ENCODE results near the gene SIAH1. TPM values are rescaled to one million over a fixed set of nuclear protein-coding genes. Genes with fewer than 3 reads are reported as not detected.
A peak's percentile ranks its signal among the peaks of the same experiment; 100 is the strongest.

Gene SIAH1
- total and polyA plus RNA-seq, 10 of the 15 experiments (the other 5 are each of a cell fraction or from before 2014, with no cell fraction given): 5.1 to 21.1 (median 13.9) TPM

DNA sequence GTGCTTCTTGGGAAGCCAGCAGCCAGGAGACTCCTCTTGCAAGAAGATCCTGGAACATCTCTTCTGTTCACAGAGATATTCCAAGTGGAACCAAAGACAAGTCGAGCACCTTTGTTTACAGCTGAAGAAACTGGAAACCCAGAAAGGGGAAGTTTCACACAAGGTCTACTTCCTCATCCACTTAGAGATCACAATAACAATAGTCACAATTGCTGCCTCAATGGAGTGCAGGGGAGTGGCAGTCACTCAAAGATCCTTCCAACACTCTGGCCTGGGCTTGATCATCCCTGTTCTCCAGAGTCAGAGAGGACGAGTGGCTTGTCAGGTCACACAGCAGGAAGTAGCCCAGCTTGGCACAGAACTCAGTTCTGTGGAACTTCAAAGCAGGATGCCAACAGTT lies 46.9 kb upstream of the SIAH1 start (continued):
- TF ChIP-seq, protein P1, sequence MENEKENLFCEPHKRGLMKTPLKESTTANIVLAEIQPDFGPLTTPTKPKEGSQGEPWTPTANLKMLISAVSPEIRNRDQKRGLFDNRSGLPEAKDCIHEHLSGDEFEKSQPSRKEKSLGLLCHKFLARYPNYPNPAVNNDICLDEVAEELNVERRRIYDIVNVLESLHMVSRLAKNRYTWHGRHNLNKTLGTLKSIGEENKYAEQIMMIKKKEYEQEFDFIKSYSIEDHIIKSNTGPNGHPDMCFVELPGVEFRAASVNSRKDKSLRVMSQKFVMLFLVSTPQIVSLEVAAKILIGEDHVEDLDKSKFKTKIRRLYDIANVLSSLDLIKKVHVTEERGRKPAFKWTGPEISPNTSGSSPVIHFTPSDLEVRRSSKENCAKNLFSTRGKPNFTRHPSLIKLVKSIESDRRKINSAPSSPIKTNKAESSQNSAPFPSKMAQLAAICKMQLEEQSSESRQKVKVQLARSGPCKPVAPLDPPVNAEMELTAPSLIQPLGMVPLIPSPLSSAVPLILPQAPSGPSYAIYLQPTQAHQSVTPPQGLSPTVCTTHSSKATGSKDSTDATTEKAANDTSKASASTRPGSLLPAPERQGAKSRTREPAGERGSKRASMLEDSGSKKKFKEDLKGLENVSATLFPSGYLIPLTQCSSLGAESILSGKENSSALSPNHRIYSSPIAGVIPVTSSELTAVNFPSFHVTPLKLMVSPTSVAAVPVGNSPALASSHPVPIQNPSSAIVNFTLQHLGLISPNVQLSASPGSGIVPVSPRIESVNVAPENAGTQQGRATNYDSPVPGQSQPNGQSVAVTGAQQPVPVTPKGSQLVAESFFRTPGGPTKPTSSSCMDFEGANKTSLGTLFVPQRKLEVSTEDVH (IDR thresholded peaks at IDR 0.05; ENCODE audit: low read depth, partially characterized antibody): no peak
- TF ChIP-seq SPI1 (IDR thresholded peaks at IDR 0.05; ENCODE audit: borderline replicate concordance, insufficient read depth, low read depth, low read length) (peak; percentile 77; the same call in 1 of the 2 replicates), ZNF207 (IDR thresholded peaks at IDR 0.05; ENCODE audit: borderline replicate concordance) (no peak), NR2C1 (IDR thresholded peaks at IDR 0.05) (no peak), HCFC1 (IDR thresholded peaks at IDR 0.05; ENCODE audit: low read length) (no peak), MLLT1 (IDR thresholded peaks at IDR 0.05) (no peak), IRF4 (IDR thresholded peaks at IDR 0.05; ENCODE audit: low read depth, low read length) (no peak), ESRRA (IDR thresholded peaks at IDR 0.05; ENCODE audit: low read length) (no peak), EP300 (IDR thresholded peaks at IDR 0.05; ENCODE audit: borderline replicate concordance in 1 of 2, control insufficient read depth in 1 of 2, low read depth in 2 of 2, low read length in 2 of 2) (no peak), SMAD1 (IDR thresholded peaks at IDR 0.05; ENCODE audit: low read depth, partially characterized antibody) (no peak), SREBF2 (IDR thresholded peaks at IDR 0.05; ENCODE audit: low read length) (no peak), NRF1 (conservative IDR thresholded peaks at IDR 0.05; ENCODE audit: low read depth, low read length) (no peak), TCF12 (IDR thresholded peaks at IDR 0.05; ENCODE audit: low read depth, low read length) (no peak), MTA2 (IDR thresholded peaks at IDR 0.05; ENCODE audit: low read depth) (peak; percentile 39; the same call in 1 of the 2 replicates), SMARCA5 (IDR thresholded peaks at IDR 0.05) (no peak), KDM1A (IDR thresholded peaks at IDR 0.05; ENCODE audit: borderline replicate concordance) (no peak), EZH2 (IDR thresholded peaks at IDR 0.05; ENCODE audit: borderline replicate concordance, control insufficient read depth, low read depth, low read length) (no peak), ZNF24 (IDR thresholded peaks at IDR 0.05) (no peak), RAD51 (IDR thresholded peaks at IDR 0.05) (no peak), RFX5 (IDR thresholded peaks at IDR 0.05; ENCODE audit: low read depth, low read length) (no peak), SIX5 (IDR thresholded peaks at IDR 0.05; ENCODE audit: low read depth, low read length, severe bottlenecking) (no peak), ATF7 (IDR thresholded peaks at IDR 0.05; ENCODE audit: low read depth) (0 out of 2 replicates have a peak, but pooled peaks have one; percentile 24), EED (IDR thresholded peaks at IDR 0.05; ENCODE audit: low read depth) (peak; percentile 48; the same call in 1 of the 2 replicates)
- TF ChIP-seq, protein P2, sequence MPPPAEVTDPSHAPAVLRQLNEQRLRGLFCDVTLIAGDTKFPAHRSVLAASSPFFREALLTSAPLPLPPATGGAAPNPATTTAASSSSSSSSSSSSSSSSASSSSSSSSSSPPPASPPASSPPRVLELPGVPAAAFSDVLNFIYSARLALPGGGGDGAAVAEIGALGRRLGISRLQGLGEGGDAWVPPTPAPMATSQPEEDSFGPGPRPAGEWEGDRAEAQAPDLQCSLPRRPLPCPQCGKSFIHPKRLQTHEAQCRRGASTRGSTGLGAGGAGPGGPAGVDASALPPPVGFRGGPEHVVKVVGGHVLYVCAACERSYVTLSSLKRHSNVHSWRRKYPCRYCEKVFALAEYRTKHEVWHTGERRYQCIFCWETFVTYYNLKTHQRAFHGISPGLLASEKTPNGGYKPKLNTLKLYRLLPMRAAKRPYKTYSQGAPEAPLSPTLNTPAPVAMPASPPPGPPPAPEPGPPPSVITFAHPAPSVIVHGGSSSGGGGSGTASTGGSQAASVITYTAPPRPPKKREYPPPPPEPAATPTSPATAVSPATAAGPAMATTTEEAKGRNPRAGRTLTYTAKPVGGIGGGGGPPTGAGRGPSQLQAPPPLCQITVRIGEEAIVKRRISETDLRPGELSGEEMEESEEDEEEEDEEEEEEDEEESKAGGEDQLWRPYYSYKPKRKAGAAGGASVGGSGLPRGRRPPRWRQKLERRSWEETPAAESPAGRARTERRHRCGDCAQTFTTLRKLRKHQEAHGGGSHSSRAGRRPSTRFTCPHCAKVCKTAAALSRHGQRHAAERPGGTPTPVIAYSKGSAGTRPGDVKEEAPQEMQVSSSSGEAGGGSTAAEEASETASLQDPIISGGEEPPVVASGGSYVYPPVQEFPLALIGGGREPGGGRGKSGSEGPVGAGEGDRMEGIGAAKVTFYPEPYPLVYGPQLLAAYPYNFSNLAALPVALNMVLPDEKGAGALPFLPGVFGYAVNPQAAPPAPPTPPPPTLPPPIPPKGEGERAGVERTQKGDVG (CRISPR knock-in tag; IDR thresholded peaks at IDR 0.05): no peak
- TF ChIP-seq, protein P3, sequence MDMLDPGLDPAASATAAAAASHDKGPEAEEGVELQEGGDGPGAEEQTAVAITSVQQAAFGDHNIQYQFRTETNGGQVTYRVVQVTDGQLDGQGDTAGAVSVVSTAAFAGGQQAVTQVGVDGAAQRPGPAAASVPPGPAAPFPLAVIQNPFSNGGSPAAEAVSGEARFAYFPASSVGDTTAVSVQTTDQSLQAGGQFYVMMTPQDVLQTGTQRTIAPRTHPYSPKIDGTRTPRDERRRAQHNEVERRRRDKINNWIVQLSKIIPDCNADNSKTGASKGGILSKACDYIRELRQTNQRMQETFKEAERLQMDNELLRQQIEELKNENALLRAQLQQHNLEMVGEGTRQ (IDR thresholded peaks at IDR 0.05; ENCODE audit: borderline replicate concordance, low read depth, low read length): no peak

Measured in GM12878 (cell line).